Effector memory CD4-positive, alpha-beta T cell (primary cell): Measurements from ENCODE around the gene ENPEP.
A peak's percentile ranks its signal among the peaks of the same experiment; 100 is the strongest.

Experiments
- DNase-seq, 3 donors: peaks; one replicate each; pipeline ENCODE4 v3.0.0-alpha.2; 2020
- H3K27ac ChIP-seq: 2 replicates; pipeline ENCODE4 v1.7.0; 2013; ENCODE audit warnings: mild to moderate bottlenecking, low read length, moderate library complexity; ENCODE audit not compliant: insufficient read depth, poor library complexity, severe bottlenecking
- H3K27me3 ChIP-seq: replicated peaks from 2 replicates; pipeline ENCODE4 v1.7.0; 2013; ENCODE audit warnings: mild to moderate bottlenecking, low read length; ENCODE audit not compliant: insufficient read depth, control insufficient read depth, poor library complexity, severe bottlenecking
- H3K36me3 ChIP-seq: 2 replicates; pipeline ENCODE4 v1.7.0; 2013; ENCODE audit warnings: mild to moderate bottlenecking, low read length, moderate library complexity; ENCODE audit not compliant: control insufficient read depth, insufficient read depth
- H3K4me1 ChIP-seq: 2 replicates; pipeline ENCODE4 v1.7.0; 2013; ENCODE audit warnings: low read length, mild to moderate bottlenecking; ENCODE audit not compliant: control insufficient read depth, insufficient read depth, poor library complexity, severe bottlenecking
- H3K4me3 ChIP-seq: 2 replicates; pipeline ENCODE4 v1.7.0; 2013; ENCODE audit warnings: low read length, low read depth, mild to moderate bottlenecking; ENCODE audit not compliant: insufficient read depth, poor library complexity, severe bottlenecking
- H3K9me3 ChIP-seq: 2 replicates; pipeline ENCODE4 v1.7.0; 2013; ENCODE audit warnings: mild to moderate bottlenecking, low read length, moderate library complexity; ENCODE audit not compliant: control insufficient read depth

The ENPEP gene

GRCh38 chr4:110514889-110515479 is 39.0 kb downstream of the ENPEP start:
- H3K4me1 ChIP-seq, result no peaks in the 10 kb centered on the region
- no peak for DNase-seq
- no peaks in the 10 kb centered on the region for H3K36me3 ChIP-seq
- H3K27ac ChIP-seq, result no peak overlapping the region
- no peaks in the 10 kb centered on the region for H3K27me3 ChIP-seq
- no peaks in the 10 kb centered on the region for H3K9me3 ChIP-seq
- H3K4me3 ChIP-seq, result no peak overlapping the region

DNA sequence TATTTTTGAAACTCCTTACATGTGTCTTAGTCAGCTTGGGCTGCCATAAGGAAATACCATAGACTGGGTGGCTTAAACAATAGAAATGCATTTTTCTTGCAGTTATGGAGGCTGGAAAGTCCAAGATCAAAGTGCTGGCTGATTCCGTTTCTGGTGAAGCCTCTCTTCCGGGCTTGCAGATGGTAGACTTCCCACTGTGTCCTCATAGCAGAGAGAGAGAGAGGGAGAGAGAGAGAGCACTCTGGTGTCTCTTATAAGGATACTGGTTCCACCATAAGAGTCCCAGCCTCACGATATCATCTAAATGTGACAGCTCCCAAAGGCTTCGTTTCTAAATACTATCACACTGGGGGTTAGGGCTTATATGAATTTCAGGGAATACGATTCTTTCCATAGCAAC is 39.7 kb downstream of the ENPEP start:
- Histone ChIP-seq H3K36me3 (no peaks in the 10 kb centered on the region), H3K27me3 (no peaks in the 10 kb centered on the region), H3K4me1 (no peaks in the 10 kb centered on the region), H3K4me3 (peak overlapping the region; percentile 64), H3K9me3 (no peaks in the 10 kb centered on the region), H3K27ac (no peak overlapping the region)
- no peak for DNase-seq

DNA sequence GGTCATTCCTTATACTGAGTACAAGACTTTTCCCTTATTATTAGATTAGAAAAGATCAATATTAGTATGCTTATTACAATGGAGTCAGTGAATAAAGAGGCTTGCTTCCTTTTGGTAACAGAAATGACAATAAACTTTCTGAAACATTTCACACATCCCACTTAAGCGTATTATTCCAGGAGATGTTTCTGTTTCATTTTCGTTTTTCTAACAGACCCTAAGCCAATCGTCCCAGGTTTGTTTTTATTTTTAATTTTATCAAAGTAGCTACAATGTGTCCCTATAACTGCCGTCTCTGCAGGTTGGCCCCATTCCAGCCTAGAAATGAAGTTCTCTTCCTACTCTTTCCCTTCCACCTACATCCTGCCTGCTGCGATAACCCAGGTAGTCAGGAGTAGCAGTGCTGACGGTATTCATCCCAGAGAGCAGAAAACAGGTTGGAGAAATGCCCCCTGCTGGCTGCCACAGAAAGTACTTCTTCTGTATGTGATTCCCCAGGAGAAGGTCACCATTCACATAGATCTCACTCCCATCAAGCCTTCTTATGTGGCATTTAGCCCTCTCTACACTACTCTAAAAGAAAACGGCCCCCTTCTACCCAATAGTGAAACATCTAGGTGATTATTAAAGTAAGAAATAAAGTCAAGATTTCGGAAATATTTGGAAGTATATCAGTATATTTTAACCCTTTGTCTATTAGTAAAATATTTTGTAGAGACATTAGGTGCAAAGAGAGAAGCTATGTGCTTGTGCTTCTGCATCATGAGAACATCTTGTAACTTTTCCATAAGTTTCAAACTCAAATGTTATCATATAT is 40.4 kb downstream of the ENPEP start:
- peak; percentile 52 to 65 (median 57) for DNase-seq
- Histone ChIP-seq H3K27me3 (no peaks in the 10 kb centered on the region), H3K36me3 (no peaks in the 10 kb centered on the region), H3K4me3 (peak overlapping the region; percentile 64), H3K4me1 (no peaks in the 10 kb centered on the region), H3K27ac (no peak overlapping the region), H3K9me3 (no peaks in the 10 kb centered on the region)

- H3K9me3 ChIP-seq, result no peaks in the 10 kb centered on the region
- peak in 1 of 3 donors; percentile 11 for DNase-seq
- H3K4me3 ChIP-seq, result no peak overlapping the region
- no peak overlapping the region for H3K27ac ChIP-seq
- H3K36me3 ChIP-seq, result no peaks in the 10 kb centered on the region
- no peaks in the 10 kb centered on the region for H3K27me3 ChIP-seq
- H3K4me1 ChIP-seq, result no peaks in the 10 kb centered on the region
These were observed 43.0 kb downstream of the ENPEP start for GRCh38 chr4:110518889-110519490.

DNA sequence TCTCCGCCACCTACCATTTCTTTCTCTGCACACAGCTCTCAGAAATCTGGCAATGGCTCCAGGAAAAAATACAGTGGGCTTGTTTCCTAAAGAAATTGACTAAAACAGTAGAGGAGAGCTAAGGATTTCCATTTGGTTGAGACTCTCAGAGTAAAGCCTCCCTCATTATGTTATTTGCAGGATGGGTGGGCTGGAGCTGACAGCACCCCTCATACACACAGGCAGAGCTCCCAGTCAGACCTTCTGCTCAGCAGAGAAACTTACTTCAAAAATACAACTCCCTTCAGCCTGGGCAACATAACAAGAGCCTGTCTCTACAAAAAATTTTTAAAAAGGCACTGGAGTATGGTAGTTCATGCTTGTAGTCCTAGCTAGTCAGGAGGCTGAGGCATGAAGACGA is 44.9 kb downstream of the ENPEP start:
- Histone ChIP-seq H3K36me3 (no peaks in the 10 kb centered on the region), H3K9me3 (no peaks in the 10 kb centered on the region), H3K4me1 (no peaks in the 10 kb centered on the region), H3K4me3 (no peak overlapping the region), H3K27me3 (no peaks in the 10 kb centered on the region), H3K27ac (no peak overlapping the region)
- no peak for DNase-seq

GRCh38 chr4:110526589-110526988 is 50.6 kb downstream of the ENPEP start:
- DNase-seq, result no peak
- Histone ChIP-seq H3K4me3 (no peak overlapping the region), H3K27ac (no peak overlapping the region), H3K27me3 (no peaks in the 10 kb centered on the region), H3K36me3 (no peaks in the 10 kb centered on the region), H3K9me3 (no peaks in the 10 kb centered on the region), H3K4me1 (peaks cover 4% of the 10 kb centered on the region)

- Histone ChIP-seq H3K4me3 (no peak overlapping the region), H3K27me3 (no peaks in the 10 kb centered on the region), H3K27ac (no peak overlapping the region), H3K9me3 (no peaks in the 10 kb centered on the region), H3K4me1 (peaks cover 4% of the 10 kb centered on the region), H3K36me3 (no peaks in the 10 kb centered on the region)
- DNase-seq, result no peak
These were observed 51.2 kb downstream of the ENPEP start for GRCh38 chr4:110527156-110527555.

- no peak for DNase-seq
- no peaks in the 10 kb centered on the region for H3K36me3 ChIP-seq
- H3K4me3 ChIP-seq, result no peak overlapping the region
- H3K27me3 ChIP-seq, result peaks cover 5% of the 10 kb centered on the region
- H3K27ac ChIP-seq, result no peak overlapping the region
- H3K4me1 ChIP-seq, result no peaks in the 10 kb centered on the region
- no peaks in the 10 kb centered on the region for H3K9me3 ChIP-seq
These were observed 57.1 kb downstream of the ENPEP start for GRCh38 chr4:110532901-110533589.

DNA sequence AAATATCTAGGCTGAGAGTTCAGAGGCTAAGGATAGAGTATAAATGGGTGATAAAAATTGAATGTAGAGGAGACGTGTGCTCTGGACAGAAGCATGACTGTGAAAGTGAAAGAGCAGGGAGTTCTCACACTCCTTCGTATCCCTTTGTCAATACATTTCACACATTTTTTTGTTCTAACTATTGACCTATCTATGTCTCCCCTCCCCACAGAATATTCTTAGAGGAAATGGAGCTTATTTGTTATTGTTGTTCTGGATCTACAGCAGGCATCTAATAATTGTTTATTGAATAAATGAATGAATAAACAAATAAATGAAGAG is 57.6 kb downstream of the ENPEP start:
- Histone ChIP-seq H3K27ac (no peak overlapping the region), H3K36me3 (no peaks in the 10 kb centered on the region), H3K27me3 (peaks cover 5% of the 10 kb centered on the region), H3K4me3 (no peak overlapping the region), H3K9me3 (no peaks in the 10 kb centered on the region), H3K4me1 (no peaks in the 10 kb centered on the region)
- no peak for DNase-seq

- Histone ChIP-seq H3K27me3 (peaks cover 5% of the 10 kb centered on the region), H3K27ac (no peak overlapping the region), H3K4me3 (no peak overlapping the region), H3K36me3 (no peaks in the 10 kb centered on the region), H3K9me3 (no peaks in the 10 kb centered on the region), H3K4me1 (no peaks in the 10 kb centered on the region)
- DNase-seq, result no peak
These were observed 58.0 kb downstream of the ENPEP start for GRCh38 chr4:110533940-110534339.
